ENCODE measurements around the gene ERC2. TPM values are rescaled to one million over a fixed set of nuclear protein-coding genes. Genes with fewer than 3 reads are reported as not detected.

ERC2 gene
- polyA plus RNA-seq, 2 of the 4 experiments (the other 2 are of a cell fraction) = 0.16 TPM; not detected in 1

GRCh38 chr3:56200251-56200650 lies 268.0 kb downstream of the ERC2 start:
- no peak for DNase-seq (ENCODE audit: low read depth in 1 of 2, low spot score in 1 of 2)
- no peaks in the 10 kb centered on the region for H3K9me3 ChIP-seq
- no peak for FAIRE-seq
- no peak overlapping the region for H3K27ac ChIP-seq
- ATAC-seq = no peak
- no peak overlapping the region for H3K4me3 ChIP-seq
- no peak overlapping the region for H3K4me2 ChIP-seq
- ChIA-PET POLR2A (no interaction called here), CTCF (no interaction called here)
- H3K4me1 ChIP-seq = no peaks in the 10 kb centered on the region
- TF ChIP-seq NR3C1 (IDR thresholded peaks at IDR 0.05) (no peak), RAD21 (conservative IDR thresholded peaks at IDR 0.05 in 1 of 2, IDR thresholded peaks at IDR 0.05 in 1 of 2) (no peak), PHF8 (IDR thresholded peaks at IDR 0.05; ENCODE audit: borderline replicate concordance, low read depth) (no peak), ZSCAN20 (CRISPR knock-in tag; IDR thresholded peaks at IDR 0.05) (no peak)

DNA sequence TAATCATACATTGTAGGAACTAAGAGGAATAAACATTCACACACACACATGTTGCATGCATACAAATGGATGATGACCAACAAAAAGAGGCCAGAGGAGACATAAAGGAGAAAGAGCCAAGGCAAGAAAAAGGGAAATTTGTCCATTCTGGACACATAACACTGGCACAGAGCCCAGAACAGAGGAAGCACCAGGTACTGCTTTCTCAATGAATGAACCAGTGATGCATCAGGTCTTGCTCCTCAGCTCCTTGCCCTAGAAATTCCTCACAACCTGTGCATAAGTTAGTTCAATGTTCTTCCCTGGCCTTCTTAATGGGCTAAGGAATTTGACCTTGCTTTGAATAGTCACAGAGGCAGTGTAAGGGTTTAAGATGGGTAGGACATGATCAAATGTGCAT lies 270.3 kb downstream of the ERC2 start:
- Histone ChIP-seq H3K4me1 (no peaks in the 10 kb centered on the region), H3K4me2 (no peak overlapping the region), H3K9me3 (no peaks in the 10 kb centered on the region), H3K27ac (no peak overlapping the region), H3K4me3 (no peak overlapping the region)
- ChIA-PET CTCF (interaction anchor here (1.4 kb wide), 1 partner anchor 54 kb away, joined by 4 read pairs; no protein-coding TSS in a partner anchor), POLR2A (no interaction called here)
- no peak for FAIRE-seq
- DNase-seq (ENCODE audit: low read depth in 1 of 2, low spot score in 1 of 2) = no peak
- ATAC-seq = no peak
- TF ChIP-seq MYC (IDR thresholded peaks at IDR 0.05; ENCODE audit: borderline replicate concordance, low read length) (no peak), MAFK (IDR thresholded peaks at IDR 0.05; ENCODE audit: partially characterized antibody) (no peak), CBX2 (IDR thresholded peaks at IDR 0.05; ENCODE audit: borderline replicate concordance, low read depth) (no peak), CEBPB (IDR thresholded peaks at IDR 0.05) (no peak), RAD21 (conservative IDR thresholded peaks at IDR 0.05 in 1 of 2, IDR thresholded peaks at IDR 0.05 in 1 of 2) (no peak), POLR2A (IDR thresholded peaks at IDR 0.05; ENCODE audit: low read length) (no peak), HOXA7 (CRISPR knock-in tag; IDR thresholded peaks at IDR 0.05) (no peak), EP300 (IDR thresholded peaks at IDR 0.05) (no peak), NPAS2 (CRISPR knock-in tag; IDR thresholded peaks at IDR 0.05; ENCODE audit: borderline replicate concordance) (no peak), HMGXB4 (CRISPR knock-in tag; IDR thresholded peaks at IDR 0.05; ENCODE audit: borderline replicate concordance) (no peak), ZSCAN20 (CRISPR knock-in tag; IDR thresholded peaks at IDR 0.05) (no peak), EHMT2 (IDR thresholded peaks at IDR 0.05; ENCODE audit: low read depth) (no peak), ZNF302 (CRISPR knock-in tag; IDR thresholded peaks at IDR 0.05) (no peak), JUNB (IDR thresholded peaks at IDR 0.05) (no peak)
- TF ChIP-seq, protein P1, sequence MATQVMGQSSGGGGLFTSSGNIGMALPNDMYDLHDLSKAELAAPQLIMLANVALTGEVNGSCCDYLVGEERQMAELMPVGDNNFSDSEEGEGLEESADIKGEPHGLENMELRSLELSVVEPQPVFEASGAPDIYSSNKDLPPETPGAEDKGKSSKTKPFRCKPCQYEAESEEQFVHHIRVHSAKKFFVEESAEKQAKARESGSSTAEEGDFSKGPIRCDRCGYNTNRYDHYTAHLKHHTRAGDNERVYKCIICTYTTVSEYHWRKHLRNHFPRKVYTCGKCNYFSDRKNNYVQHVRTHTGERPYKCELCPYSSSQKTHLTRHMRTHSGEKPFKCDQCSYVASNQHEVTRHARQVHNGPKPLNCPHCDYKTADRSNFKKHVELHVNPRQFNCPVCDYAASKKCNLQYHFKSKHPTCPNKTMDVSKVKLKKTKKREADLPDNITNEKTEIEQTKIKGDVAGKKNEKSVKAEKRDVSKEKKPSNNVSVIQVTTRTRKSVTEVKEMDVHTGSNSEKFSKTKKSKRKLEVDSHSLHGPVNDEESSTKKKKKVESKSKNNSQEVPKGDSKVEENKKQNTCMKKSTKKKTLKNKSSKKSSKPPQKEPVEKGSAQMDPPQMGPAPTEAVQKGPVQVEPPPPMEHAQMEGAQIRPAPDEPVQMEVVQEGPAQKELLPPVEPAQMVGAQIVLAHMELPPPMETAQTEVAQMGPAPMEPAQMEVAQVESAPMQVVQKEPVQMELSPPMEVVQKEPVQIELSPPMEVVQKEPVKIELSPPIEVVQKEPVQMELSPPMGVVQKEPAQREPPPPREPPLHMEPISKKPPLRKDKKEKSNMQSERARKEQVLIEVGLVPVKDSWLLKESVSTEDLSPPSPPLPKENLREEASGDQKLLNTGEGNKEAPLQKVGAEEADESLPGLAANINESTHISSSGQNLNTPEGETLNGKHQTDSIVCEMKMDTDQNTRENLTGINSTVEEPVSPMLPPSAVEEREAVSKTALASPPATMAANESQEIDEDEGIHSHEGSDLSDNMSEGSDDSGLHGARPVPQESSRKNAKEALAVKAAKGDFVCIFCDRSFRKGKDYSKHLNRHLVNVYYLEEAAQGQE (IDR thresholded peaks at IDR 0.05) = no peak

DNA sequence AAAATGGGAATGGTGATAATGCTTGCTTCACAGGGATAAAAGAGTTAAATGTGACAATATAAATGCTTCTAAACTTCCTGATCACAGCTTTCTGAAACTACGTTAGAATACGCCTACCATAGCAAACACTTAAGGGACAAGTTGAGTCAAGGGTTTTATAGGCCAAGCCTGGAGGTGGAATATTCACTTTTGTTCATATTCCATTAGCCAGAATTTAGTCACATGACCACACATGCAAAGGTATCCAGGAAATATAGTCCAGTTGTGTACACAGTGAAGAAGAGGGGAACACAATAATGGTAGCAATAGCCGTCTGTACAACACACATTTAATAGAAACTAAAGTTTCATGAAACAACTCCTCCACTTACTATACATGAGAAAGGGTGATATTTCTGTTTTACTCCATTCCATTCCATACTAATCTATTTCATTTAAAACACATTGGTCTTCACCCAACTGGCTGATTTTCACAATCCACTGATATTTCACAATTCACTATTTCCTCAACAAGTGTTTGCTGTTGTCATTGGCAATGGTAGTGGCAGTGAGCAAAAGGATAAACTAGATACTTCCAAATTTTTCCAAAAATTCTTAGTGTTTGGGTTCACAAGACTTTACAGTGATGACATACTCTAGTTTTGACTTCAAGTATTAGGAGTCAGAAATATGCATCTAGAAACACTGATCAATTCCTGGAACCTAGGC lies 270.9 kb downstream of the ERC2 start:
- TF ChIP-seq SMC3 (IDR thresholded peaks at IDR 0.05) (no peak), HOXB13 (CRISPR knock-in tag; IDR thresholded peaks at IDR 0.05; ENCODE audit: low read depth) (no peak), BHLHE40 (IDR thresholded peaks at IDR 0.05; ENCODE audit: low read depth, low read length) (no peak), ZNF302 (CRISPR knock-in tag; IDR thresholded peaks at IDR 0.05) (no peak)
- TF ChIP-seq, protein P2, sequence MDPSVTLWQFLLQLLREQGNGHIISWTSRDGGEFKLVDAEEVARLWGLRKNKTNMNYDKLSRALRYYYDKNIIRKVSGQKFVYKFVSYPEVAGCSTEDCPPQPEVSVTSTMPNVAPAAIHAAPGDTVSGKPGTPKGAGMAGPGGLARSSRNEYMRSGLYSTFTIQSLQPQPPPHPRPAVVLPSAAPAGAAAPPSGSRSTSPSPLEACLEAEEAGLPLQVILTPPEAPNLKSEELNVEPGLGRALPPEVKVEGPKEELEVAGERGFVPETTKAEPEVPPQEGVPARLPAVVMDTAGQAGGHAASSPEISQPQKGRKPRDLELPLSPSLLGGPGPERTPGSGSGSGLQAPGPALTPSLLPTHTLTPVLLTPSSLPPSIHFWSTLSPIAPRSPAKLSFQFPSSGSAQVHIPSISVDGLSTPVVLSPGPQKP (IDR thresholded peaks at IDR 0.05; ENCODE audit: low read depth, low read length) = no peak
- Histone ChIP-seq H3K4me3 (no peak overlapping the region), H3K9me3 (no peaks in the 10 kb centered on the region), H3K4me1 (no peaks in the 10 kb centered on the region), H3K4me2 (no peak overlapping the region), H3K27ac (no peak overlapping the region)
- FAIRE-seq (no peak), DNase-seq (ENCODE audit: low read depth in 1 of 2, low spot score in 1 of 2) (no peak), ATAC-seq (no peak)
- WGBS (ENCODE audit: missing lambda C conversion rate) = 86% methylated on average over 3 of the region's 3 CpGs
- ChIA-PET POLR2A (no interaction called here), CTCF (no interaction called here)
